ENCODE results near the gene L2HGDH. TPM values are rescaled to one million over a fixed set of nuclear protein-coding genes. Genes with fewer than 3 reads are reported as not detected.

Gene L2HGDH
- total RNA-seq, 2 experiments from 2014 or later, result 12.7 to 13.6 TPM

- H3K27me3 Mint-ChIP-seq (ENCODE audit: low read depth), result no peaks in the 10 kb centered on the region
- no peak overlapping the region for H3K4me3 Mint-ChIP-seq
- no peak for DNase-seq
- no peak for ATAC-seq
- H3K36me3 Mint-ChIP-seq (ENCODE audit: low read depth), result peaks cover 9% of the 10 kb centered on the region
- no peaks in the 10 kb centered on the region for H3K4me1 Mint-ChIP-seq (ENCODE audit: low read depth)
- ChIA-PET POLR2A (interaction anchor here (0.5 kb wide), 1 partner anchor 533 kb away, joined by 3 read pairs; no protein-coding TSS in a partner anchor), CTCF (interaction anchor here (0.8 kb wide), 1 partner anchor 83 kb away, joined by 3 read pairs; no protein-coding TSS in a partner anchor)
- peak overlapping the region; percentile 6 for H3K27ac Mint-ChIP-seq
- no peaks in the 10 kb centered on the region for H3K9me3 Mint-ChIP-seq (ENCODE audit: insufficient read depth)
Measured at GRCh38 chr14:50242566-50243310, 69.3 kb downstream of the L2HGDH start.

- Mint-ChIP-seq H3K9me3 (ENCODE audit: insufficient read depth) (no peaks in the 10 kb centered on the region), H3K4me3 (no peak overlapping the region), H3K27me3 (ENCODE audit: low read depth) (no peaks in the 10 kb centered on the region), H3K27ac (peak overlapping the region; percentile 6), H3K4me1 (ENCODE audit: low read depth) (no peaks in the 10 kb centered on the region), H3K36me3 (ENCODE audit: low read depth) (peaks cover 9% of the 10 kb centered on the region)
- CTCF ChIA-PET, result interaction anchor here (0.8 kb wide), 1 partner anchor 82 kb away, joined by 3 read pairs; no protein-coding TSS in a partner anchor
- no peak for ATAC-seq
- POLR2A ChIA-PET, result interaction anchor here (0.5 kb wide), 1 partner anchor 534 kb away, joined by 3 read pairs; no protein-coding TSS in a partner anchor
- no peak for DNase-seq
Measured at GRCh38 chr14:50242096-50242495, 69.9 kb downstream of the L2HGDH start.

- POLR2A ChIA-PET, result no interaction called here
- Mint-ChIP-seq H3K4me3 (no peak overlapping the region), H3K27me3 (ENCODE audit: low read depth) (no peaks in the 10 kb centered on the region)
Measured at GRCh38 chr14:50237427-50237826, 74.6 kb downstream of the L2HGDH start.

GRCh38 chr14:50233951-50234250 lies 78.1 kb downstream of the L2HGDH start:
- POLR2A ChIA-PET, result no interaction called here
- H3K27me3 Mint-ChIP-seq (ENCODE audit: low read depth), result no peaks in the 10 kb centered on the region
- peaks cover 24% of the 10 kb centered on the region for H3K4me1 Mint-ChIP-seq (ENCODE audit: low read depth)
- peak overlapping the region; percentile 9 for H3K27ac Mint-ChIP-seq
- CTCF ChIA-PET, result interaction anchor here (1.3 kb wide), 1 partner anchor 382 kb away, joined by 4 read pairs; the partner anchor contains the start of gene NEMF
- H3K36me3 Mint-ChIP-seq (ENCODE audit: low read depth), result peaks cover 14% of the 10 kb centered on the region
- DNase-seq (no peak), ATAC-seq (no peak)
- peak overlapping the region; percentile 23 for H3K4me3 Mint-ChIP-seq
- H3K9me3 Mint-ChIP-seq (ENCODE audit: insufficient read depth), result peaks cover 13% of the 10 kb centered on the region

More at GRCh38 chr14:50237427-50237826, 74.6 kb downstream of the L2HGDH start:
- Mint-ChIP-seq H3K9me3 (ENCODE audit: insufficient read depth) (peaks cover 13% of the 10 kb centered on the region), H3K36me3 (ENCODE audit: low read depth) (peaks cover 9% of the 10 kb centered on the region), H3K4me1 (ENCODE audit: low read depth) (peaks cover 7% of the 10 kb centered on the region), H3K27ac (no peak overlapping the region)
- ATAC-seq (no peak), DNase-seq (no peak)
- CTCF ChIA-PET, result no interaction called here

GRCh38 chr14:50233166-50233950 lies 78.7 kb downstream of the L2HGDH start:
- ATAC-seq (no peak), DNase-seq (no peak)
- peak overlapping the region; percentile 9 for H3K27ac Mint-ChIP-seq
- peaks cover 29% of the 10 kb centered on the region for H3K4me1 Mint-ChIP-seq (ENCODE audit: low read depth)
- H3K27me3 Mint-ChIP-seq (ENCODE audit: low read depth), result no peaks in the 10 kb centered on the region
- H3K9me3 Mint-ChIP-seq (ENCODE audit: insufficient read depth), result peaks cover 13% of the 10 kb centered on the region
- H3K4me3 Mint-ChIP-seq, result peak overlapping the region; percentile 23
- ChIA-PET CTCF (interaction anchor here (1.3 kb wide), 1 partner anchor 381 kb away, joined by 4 read pairs; the partner anchor contains the start of gene NEMF), POLR2A (interaction anchor here (2.7 kb wide), 1 partner anchor 371 kb away, joined by 7 read pairs; no protein-coding TSS in a partner anchor)
- H3K36me3 Mint-ChIP-seq (ENCODE audit: low read depth), result peaks cover 19% of the 10 kb centered on the region

- ChIA-PET CTCF (interaction anchor here (1.3 kb wide), 1 partner anchor 380 kb away, joined by 4 read pairs; the partner anchor contains the start of gene NEMF), POLR2A (interaction anchor here (0.6 to 2.7 kb wide), 5 partner anchors 116 to 380 kb away, joined by 3 to 7 read pairs (median 4); partner anchors contain the start of genes NEMF and VCPKMT)
- peak overlapping the region; percentile 75 for H3K4me3 Mint-ChIP-seq
- H3K27me3 Mint-ChIP-seq (ENCODE audit: low read depth), result no peaks in the 10 kb centered on the region
- DNase-seq (no peak), ATAC-seq (no peak)
- H3K27ac Mint-ChIP-seq, result peak overlapping the region; percentile 82
- H3K9me3 Mint-ChIP-seq (ENCODE audit: insufficient read depth), result peaks cover 17% of the 10 kb centered on the region
- H3K4me1 Mint-ChIP-seq (ENCODE audit: low read depth), result peaks cover 29% of the 10 kb centered on the region
- H3K36me3 Mint-ChIP-seq (ENCODE audit: low read depth), result peaks cover 20% of the 10 kb centered on the region
Measured at GRCh38 chr14:50232276-50232642, 79.8 kb downstream of the L2HGDH start.

GRCh38 chr14:50231475-50232275 lies 80.4 kb downstream of the L2HGDH start, which contains the start of gene SOS2:
SOS2 (minus strand) TSS chr14:50231578; CDS start chr14:50231283, 295 bp downstream.
- CTCF ChIA-PET, result interaction anchor here (0.7 kb wide), 1 partner anchor 369 kb away, joined by 3 read pairs; no protein-coding TSS in a partner anchor
- Mint-ChIP-seq H3K27ac (peak within 1 kb of the TSS; percentile 92), H3K27me3 (ENCODE audit: low read depth) (no peaks in the 10 kb centered on the region), H3K36me3 (ENCODE audit: low read depth) (peaks cover 20% of the 10 kb centered on the region), H3K4me1 (ENCODE audit: low read depth) (peaks cover 32% of the 10 kb centered on the region), H3K9me3 (ENCODE audit: insufficient read depth) (peaks cover 17% of the 10 kb centered on the region), H3K4me3 (peak within 1 kb of the TSS; percentile 86)
- POLR2A ChIA-PET, result interaction anchor here (0.6 to 2.7 kb wide), 5 partner anchors 116 to 379 kb away, joined by 3 to 7 read pairs (median 5); partner anchors contain the start of genes NEMF and VCPKMT
- ATAC-seq (peak; percentile 89), DNase-seq (peak; percentile 86)

- peaks cover 16% of the 10 kb centered on the region for H3K9me3 Mint-ChIP-seq (ENCODE audit: insufficient read depth)
- peak overlapping the region; percentile 92 for H3K27ac Mint-ChIP-seq
- ChIA-PET CTCF (interaction anchor here (0.7 kb wide), 1 partner anchor 369 kb away, joined by 3 read pairs; no protein-coding TSS in a partner anchor), POLR2A (interaction anchor here (0.6 to 2.7 kb wide), 5 partner anchors 42 to 379 kb away, joined by 3 to 7 read pairs (median 5); partner anchors contain the start of genes NEMF and VCPKMT)
- ATAC-seq (peak; percentile 45), DNase-seq (peak; percentile 62)
- peaks cover 20% of the 10 kb centered on the region for H3K36me3 Mint-ChIP-seq (ENCODE audit: low read depth)
- H3K27me3 Mint-ChIP-seq (ENCODE audit: low read depth), result no peaks in the 10 kb centered on the region
- peaks cover 39% of the 10 kb centered on the region for H3K4me1 Mint-ChIP-seq (ENCODE audit: low read depth)
- H3K4me3 Mint-ChIP-seq, result peak overlapping the region; percentile 86
Measured at GRCh38 chr14:50230701-50231474, 81.1 kb downstream of the L2HGDH start.

DNA sequence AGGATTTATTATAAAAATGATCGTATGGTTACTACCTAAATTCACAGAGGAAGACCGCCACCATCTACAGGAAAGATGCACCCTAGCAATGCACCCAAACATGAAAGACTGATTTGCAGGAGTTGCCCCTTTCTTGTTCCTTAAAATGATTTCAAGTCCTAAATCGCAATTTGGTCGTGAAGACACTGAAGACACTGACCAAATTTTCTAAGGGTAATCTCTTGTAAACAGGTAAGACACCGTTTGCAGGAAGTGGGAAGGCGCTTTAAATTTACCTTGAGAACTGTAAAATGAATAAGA lies 81.7 kb downstream of the L2HGDH start:
- Mint-ChIP-seq H3K27me3 (ENCODE audit: low read depth) (no peaks in the 10 kb centered on the region), H3K27ac (peak overlapping the region; percentile 92), H3K4me3 (peak overlapping the region; percentile 86), H3K4me1 (ENCODE audit: low read depth) (peaks cover 43% of the 10 kb centered on the region), H3K36me3 (ENCODE audit: low read depth) (peaks cover 16% of the 10 kb centered on the region), H3K9me3 (ENCODE audit: insufficient read depth) (peaks cover 11% of the 10 kb centered on the region)
- peak; percentile 1 for ATAC-seq
- ChIA-PET CTCF (no interaction called here), POLR2A (interaction anchor here (0.6 to 2.7 kb wide), 3 partner anchors 42 to 368 kb away, joined by 3 to 7 read pairs (median 6); partner anchors contain the start of gene VCPKMT)
- DNase-seq, result peak; percentile 47

GRCh38 chr14:50229681-50230080 lies 82.3 kb downstream of the L2HGDH start:
- H3K27me3 Mint-ChIP-seq (ENCODE audit: low read depth), result no peaks in the 10 kb centered on the region

More at GRCh38 chr14:50229681-50230080, 82.3 kb downstream of the L2HGDH start:
- no peak overlapping the region for H3K27ac Mint-ChIP-seq
- DNase-seq (no peak), ATAC-seq (no peak)
- peaks cover 4% of the 10 kb centered on the region for H3K9me3 Mint-ChIP-seq (ENCODE audit: insufficient read depth)
- peaks cover 11% of the 10 kb centered on the region for H3K36me3 Mint-ChIP-seq (ENCODE audit: low read depth)
- ChIA-PET CTCF (no interaction called here), POLR2A (no interaction called here)
- peaks cover 43% of the 10 kb centered on the region for H3K4me1 Mint-ChIP-seq (ENCODE audit: low read depth)
- peak overlapping the region; percentile 53 for H3K4me3 Mint-ChIP-seq

Data from activated CD8-positive, alpha-beta T cell treated with anti-CD3 and anti-CD28 coated beads, Interleukin-2, amount 10 ng/mL, durations not matched to agents 7 days and 5 days (primary cell).